Gastrocnemius medialis (tissue), 4 donors: ENCODE measurements around the gene RNF19B.

Source experiments
- POLR2A ChIP-seq, 2 donors: fragments of 450-650 bp; IDR thresholded peaks; one replicate each; pipeline ENCODE4 v1.6.1; 2017; ENCODE audit warnings: antibody characterized with exemption in 2 of 2, mild to moderate bottlenecking in 2 of 2, moderate library complexity in 2 of 2
- TF ChIP-seq, protein P1 (sequence below), 5 experiments: fragments of 450-650 bp in 3 of 5; fragments of 200-600 bp in 2 of 5; sonication (generic) in 2 of 5; IDR thresholded peaks in 4 of 5; conservative IDR thresholded peaks in 1 of 5; 1 replicate in 4 of 5; 2 replicates in 1 of 5; pipeline ENCODE4 v1.5.1; 2016 to 2019; ENCODE audit warnings: antibody characterized with exemption in 5 of 5, mild to moderate bottlenecking in 3 of 5, moderate library complexity in 3 of 5

DNA sequence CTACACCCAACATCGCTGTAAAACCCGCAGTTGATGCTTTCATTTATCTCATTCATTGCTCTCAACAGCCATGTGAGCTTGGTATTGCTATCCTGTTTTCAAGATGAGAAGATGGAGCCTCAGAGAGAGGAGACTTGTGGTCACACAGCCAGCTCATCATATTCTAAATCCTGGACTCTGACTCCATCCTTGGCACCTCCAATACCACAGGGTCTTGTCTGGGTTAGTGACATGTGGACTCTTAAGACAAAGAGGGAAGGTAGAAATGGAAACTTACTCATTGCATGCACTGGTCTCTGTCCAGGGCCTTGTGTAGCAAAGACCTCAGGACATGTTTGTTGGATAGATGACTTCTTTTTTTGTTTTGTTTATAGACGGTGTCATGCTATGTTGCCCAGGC, 7.0 kb upstream of the RNF19B start:
- TF ChIP-seq, protein P1, sequence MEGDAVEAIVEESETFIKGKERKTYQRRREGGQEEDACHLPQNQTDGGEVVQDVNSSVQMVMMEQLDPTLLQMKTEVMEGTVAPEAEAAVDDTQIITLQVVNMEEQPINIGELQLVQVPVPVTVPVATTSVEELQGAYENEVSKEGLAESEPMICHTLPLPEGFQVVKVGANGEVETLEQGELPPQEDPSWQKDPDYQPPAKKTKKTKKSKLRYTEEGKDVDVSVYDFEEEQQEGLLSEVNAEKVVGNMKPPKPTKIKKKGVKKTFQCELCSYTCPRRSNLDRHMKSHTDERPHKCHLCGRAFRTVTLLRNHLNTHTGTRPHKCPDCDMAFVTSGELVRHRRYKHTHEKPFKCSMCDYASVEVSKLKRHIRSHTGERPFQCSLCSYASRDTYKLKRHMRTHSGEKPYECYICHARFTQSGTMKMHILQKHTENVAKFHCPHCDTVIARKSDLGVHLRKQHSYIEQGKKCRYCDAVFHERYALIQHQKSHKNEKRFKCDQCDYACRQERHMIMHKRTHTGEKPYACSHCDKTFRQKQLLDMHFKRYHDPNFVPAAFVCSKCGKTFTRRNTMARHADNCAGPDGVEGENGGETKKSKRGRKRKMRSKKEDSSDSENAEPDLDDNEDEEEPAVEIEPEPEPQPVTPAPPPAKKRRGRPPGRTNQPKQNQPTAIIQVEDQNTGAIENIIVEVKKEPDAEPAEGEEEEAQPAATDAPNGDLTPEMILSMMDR (IDR thresholded peaks at IDR 0.05 in 4 of 5, conservative IDR thresholded peaks at IDR 0.05 in 1 of 5): no peak
- no peak for TF ChIP-seq POLR2A (IDR thresholded peaks at IDR 0.05)
